ENCODE results near the gene DHCR24. TPM values are rescaled to one million over a fixed set of nuclear protein-coding genes. Genes with fewer than 3 reads are reported as not detected.

Gene DHCR24
- total RNA-seq, 4 donors from 2014 or later = 5.3 to 36.1 (median 13.7) TPM

- H3K9me3 ChIP-seq = no peaks in the 10 kb centered on the region
- intact Hi-C loops (cut with DNase I; ENCODE audit: low total_unique reads) = no loop called here
- TF ChIP-seq POLR2A (IDR thresholded peaks at IDR 0.05) = no peak
- TF ChIP-seq, protein P1, sequence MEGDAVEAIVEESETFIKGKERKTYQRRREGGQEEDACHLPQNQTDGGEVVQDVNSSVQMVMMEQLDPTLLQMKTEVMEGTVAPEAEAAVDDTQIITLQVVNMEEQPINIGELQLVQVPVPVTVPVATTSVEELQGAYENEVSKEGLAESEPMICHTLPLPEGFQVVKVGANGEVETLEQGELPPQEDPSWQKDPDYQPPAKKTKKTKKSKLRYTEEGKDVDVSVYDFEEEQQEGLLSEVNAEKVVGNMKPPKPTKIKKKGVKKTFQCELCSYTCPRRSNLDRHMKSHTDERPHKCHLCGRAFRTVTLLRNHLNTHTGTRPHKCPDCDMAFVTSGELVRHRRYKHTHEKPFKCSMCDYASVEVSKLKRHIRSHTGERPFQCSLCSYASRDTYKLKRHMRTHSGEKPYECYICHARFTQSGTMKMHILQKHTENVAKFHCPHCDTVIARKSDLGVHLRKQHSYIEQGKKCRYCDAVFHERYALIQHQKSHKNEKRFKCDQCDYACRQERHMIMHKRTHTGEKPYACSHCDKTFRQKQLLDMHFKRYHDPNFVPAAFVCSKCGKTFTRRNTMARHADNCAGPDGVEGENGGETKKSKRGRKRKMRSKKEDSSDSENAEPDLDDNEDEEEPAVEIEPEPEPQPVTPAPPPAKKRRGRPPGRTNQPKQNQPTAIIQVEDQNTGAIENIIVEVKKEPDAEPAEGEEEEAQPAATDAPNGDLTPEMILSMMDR (IDR thresholded peaks at IDR 0.05) = no peak
- no peaks in the 10 kb centered on the region for H3K36me3 ChIP-seq
- H3K4me3 ChIP-seq = no peak overlapping the region
- H3K4me1 ChIP-seq = no peaks in the 10 kb centered on the region
- H3K27me3 ChIP-seq = no peaks in the 10 kb centered on the region
- no peak for DNase-seq
- H3K27ac ChIP-seq = no peak overlapping the region
Measured at GRCh38 chr1:54871275-54872035, 15.5 kb downstream of the DHCR24 start.

DNA sequence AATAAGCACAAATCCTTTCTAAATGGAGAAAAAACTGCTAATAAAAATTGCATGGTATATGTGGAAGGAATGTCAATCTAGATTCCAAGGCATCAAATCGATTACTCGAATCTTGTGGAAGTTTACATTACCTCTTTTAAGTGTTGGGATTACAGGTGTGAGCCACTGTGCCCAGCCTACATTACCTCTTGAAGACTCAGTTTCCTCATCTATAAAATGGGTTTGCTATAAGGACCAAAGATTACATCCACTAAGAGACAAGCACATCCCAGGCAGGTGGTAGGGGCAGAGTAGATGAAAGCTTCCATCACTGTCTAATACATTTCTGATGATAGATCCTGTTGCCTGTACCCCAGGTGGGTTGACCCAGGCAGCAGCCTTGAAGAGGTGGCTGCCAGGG, 16.1 kb downstream of the DHCR24 start:
- H3K36me3 ChIP-seq = no peaks in the 10 kb centered on the region
- intact Hi-C loops (cut with DNase I; ENCODE audit: low total_unique reads) = no loop called here

DNA sequence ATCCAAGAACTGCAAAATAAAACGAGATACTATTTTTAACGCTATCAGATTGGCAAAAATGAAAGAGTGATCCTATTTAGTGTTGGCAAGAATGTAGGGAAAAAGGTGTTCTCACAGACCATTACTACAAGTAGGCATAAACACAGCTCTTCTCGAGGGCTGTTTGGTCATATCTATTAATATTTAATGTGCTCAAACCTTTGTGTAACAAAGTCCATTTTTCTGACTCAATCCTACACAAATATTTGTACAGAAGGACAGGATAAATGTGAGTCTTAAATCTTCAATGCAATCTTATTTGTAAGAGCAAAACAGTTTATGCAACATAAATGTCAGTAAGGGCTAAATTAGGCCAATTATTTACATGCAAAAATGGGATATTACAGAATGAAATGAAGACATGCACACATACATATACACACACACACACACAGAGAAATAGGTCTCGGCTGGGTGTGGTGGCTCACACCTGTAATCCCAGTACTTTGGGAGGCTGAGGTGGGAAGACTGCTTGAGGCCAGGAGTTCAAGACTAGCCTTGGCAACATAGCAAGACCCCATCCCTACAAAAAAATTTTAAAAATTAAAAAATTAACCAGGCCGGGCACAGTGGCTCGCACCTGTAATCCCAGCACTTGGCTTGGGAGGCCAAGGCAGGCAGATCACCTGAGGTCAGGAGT, 17.7 kb downstream of the DHCR24 start:
- no peak for DNase-seq
- intact Hi-C loops (cut with DNase I; ENCODE audit: low total_unique reads) = no loop called here
- TF ChIP-seq, protein P1 (IDR thresholded peaks at IDR 0.05) = no peak
- no peak for TF ChIP-seq POLR2A (IDR thresholded peaks at IDR 0.05)
- no peak overlapping the region for H3K4me3 ChIP-seq
- H3K27ac ChIP-seq = no peak overlapping the region
- no peaks in the 10 kb centered on the region for H3K36me3 ChIP-seq
- H3K9me3 ChIP-seq = no peaks in the 10 kb centered on the region
- no peaks in the 10 kb centered on the region for H3K4me1 ChIP-seq
- no peaks in the 10 kb centered on the region for H3K27me3 ChIP-seq

More for the DNA sequence above, 16.1 kb downstream of the DHCR24 start:
- H3K4me3 ChIP-seq = no peak overlapping the region
- no peaks in the 10 kb centered on the region for H3K9me3 ChIP-seq
- no peak for DNase-seq
- TF ChIP-seq POLR2A (IDR thresholded peaks at IDR 0.05) = no peak
- TF ChIP-seq, protein P1 (IDR thresholded peaks at IDR 0.05) = no peak
- H3K27ac ChIP-seq = no peak overlapping the region
- no peaks in the 10 kb centered on the region for H3K27me3 ChIP-seq
- H3K4me1 ChIP-seq = no peaks in the 10 kb centered on the region

DNA sequence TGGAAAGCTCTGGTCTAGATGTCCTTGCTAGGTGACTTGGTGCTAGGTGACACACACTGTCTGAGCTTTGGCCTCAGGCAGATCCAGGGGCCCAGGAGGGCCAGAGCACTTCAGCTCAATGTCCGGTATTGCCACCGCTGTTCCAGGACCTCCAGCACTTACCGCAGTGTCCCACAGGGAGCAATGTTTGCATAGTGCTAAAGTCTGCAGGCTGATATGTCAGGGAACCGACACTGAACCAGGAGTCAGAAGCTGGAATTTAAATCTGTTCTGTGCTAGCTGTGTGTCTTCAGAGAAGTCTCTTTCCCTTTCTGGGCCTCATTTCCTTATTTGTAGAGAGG, 19.3 kb downstream of the DHCR24 start:
- Histone ChIP-seq H3K36me3 (no peaks in the 10 kb centered on the region), H3K27me3 (no peaks in the 10 kb centered on the region), H3K4me1 (no peaks in the 10 kb centered on the region), H3K9me3 (no peaks in the 10 kb centered on the region), H3K27ac (no peak overlapping the region), H3K4me3 (no peak overlapping the region)
- no peak for DNase-seq
- intact Hi-C loops (cut with DNase I; ENCODE audit: low total_unique reads) = no loop called here
- TF ChIP-seq, protein P1 (IDR thresholded peaks at IDR 0.05) = no peak
- no peak for TF ChIP-seq POLR2A (IDR thresholded peaks at IDR 0.05)
